ENCODE measurements around the gene BTBD9. TPM values are rescaled to one million over a fixed set of nuclear protein-coding genes. Genes with fewer than 3 reads are reported as not detected.

BTBD9 gene
- total RNA-seq, 4 donors from 2014 or later: 10.6 to 16.6 (median 15.1) TPM

DNA sequence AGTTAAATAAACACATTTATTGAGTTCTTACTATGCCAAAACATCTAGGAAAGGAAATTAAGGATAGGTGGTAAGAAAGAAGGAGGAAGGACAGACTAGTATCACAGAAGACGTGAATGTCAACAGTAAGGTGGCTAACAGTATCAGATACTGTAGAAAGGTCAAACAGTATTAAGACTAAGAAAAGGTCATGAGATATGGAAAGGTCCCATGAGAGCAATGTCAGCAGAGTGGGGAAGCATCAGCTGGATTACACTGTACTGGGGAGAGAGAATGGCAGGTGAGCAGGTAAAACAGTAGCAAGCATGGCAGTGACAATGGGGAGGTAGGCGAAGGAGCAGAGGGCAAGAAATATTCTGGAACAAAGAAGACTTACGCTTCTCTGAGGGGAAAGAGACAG, 45.2 kb upstream of the BTBD9 start:
- no peak for DNase-seq (ENCODE audit: low spot score in 2 of 2)
- 97 to 98% methylated on average over 3 of the region's 3 CpGs for WGBS, 2 donors
- intact Hi-C loops (cut with DNase I; ENCODE audit: low total_unique reads): no loop called here
- no peak for TF ChIP-seq POLR2A (IDR thresholded peaks at IDR 0.05)
- TF ChIP-seq, protein P1, sequence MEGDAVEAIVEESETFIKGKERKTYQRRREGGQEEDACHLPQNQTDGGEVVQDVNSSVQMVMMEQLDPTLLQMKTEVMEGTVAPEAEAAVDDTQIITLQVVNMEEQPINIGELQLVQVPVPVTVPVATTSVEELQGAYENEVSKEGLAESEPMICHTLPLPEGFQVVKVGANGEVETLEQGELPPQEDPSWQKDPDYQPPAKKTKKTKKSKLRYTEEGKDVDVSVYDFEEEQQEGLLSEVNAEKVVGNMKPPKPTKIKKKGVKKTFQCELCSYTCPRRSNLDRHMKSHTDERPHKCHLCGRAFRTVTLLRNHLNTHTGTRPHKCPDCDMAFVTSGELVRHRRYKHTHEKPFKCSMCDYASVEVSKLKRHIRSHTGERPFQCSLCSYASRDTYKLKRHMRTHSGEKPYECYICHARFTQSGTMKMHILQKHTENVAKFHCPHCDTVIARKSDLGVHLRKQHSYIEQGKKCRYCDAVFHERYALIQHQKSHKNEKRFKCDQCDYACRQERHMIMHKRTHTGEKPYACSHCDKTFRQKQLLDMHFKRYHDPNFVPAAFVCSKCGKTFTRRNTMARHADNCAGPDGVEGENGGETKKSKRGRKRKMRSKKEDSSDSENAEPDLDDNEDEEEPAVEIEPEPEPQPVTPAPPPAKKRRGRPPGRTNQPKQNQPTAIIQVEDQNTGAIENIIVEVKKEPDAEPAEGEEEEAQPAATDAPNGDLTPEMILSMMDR (IDR thresholded peaks at IDR 0.05): no peak
- H3K4me3 ChIP-seq (ENCODE audit: low read depth, poor library complexity, severe bottlenecking): no peak overlapping the region

DNA sequence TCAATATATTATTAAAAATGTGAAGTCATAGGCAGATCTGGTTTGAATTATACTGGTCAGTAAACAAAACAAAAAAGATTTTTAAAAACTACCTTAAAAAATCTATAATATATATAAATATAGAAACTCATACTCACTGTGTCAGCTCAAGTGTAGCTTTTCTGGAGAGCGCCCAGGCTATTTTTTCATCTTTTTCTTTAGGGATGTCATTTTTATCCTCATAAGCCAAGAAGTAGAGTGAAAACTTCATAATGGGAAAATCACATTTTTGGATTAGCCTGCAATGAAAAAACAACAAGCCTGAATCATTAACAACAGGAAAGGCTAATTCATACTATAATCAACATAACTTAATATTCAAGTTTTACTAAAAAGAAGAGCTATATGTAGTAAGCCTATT, 44.5 kb upstream of the BTBD9 start:
- WGBS, 2 donors: 89 to 96% methylated on average over 1 of the region's 1 CpG
- TF ChIP-seq POLR2A (IDR thresholded peaks at IDR 0.05): no peak
- TF ChIP-seq, protein P1 (IDR thresholded peaks at IDR 0.05): no peak
- H3K4me3 ChIP-seq (ENCODE audit: low read depth, poor library complexity, severe bottlenecking): no peak overlapping the region
- DNase-seq (ENCODE audit: low spot score in 2 of 2): no peak
- intact Hi-C loops (cut with DNase I; ENCODE audit: low total_unique reads): no loop called here

DNA sequence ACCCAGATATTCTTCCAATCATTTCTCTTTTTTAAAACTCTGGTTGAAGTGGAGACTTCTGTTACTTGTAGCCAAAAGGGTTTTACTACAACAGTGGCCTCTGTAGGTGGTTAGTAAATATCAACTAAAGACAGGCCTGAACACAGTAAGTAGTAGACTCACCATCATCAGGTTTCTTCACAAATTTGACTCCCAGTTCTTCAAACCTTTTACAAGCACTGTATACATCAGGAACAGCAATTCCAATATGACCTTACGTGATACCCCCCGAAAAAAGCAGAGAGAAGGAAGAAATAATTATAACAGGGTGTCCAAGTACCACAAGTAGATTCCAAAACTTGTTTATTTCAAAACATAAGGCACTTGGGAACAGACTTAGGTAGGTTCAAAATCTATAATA, 42.1 kb upstream of the BTBD9 start:
- TF ChIP-seq, protein P1 (IDR thresholded peaks at IDR 0.05): no peak
- DNase-seq (ENCODE audit: low spot score in 2 of 2): no peak
- intact Hi-C loops (cut with DNase I; ENCODE audit: low total_unique reads): no loop called here
- H3K4me3 ChIP-seq (ENCODE audit: low read depth, poor library complexity, severe bottlenecking): no peak overlapping the region
- WGBS, 2 donors: 97 to 98% methylated on average over 2 of the region's 2 CpGs

DNA sequence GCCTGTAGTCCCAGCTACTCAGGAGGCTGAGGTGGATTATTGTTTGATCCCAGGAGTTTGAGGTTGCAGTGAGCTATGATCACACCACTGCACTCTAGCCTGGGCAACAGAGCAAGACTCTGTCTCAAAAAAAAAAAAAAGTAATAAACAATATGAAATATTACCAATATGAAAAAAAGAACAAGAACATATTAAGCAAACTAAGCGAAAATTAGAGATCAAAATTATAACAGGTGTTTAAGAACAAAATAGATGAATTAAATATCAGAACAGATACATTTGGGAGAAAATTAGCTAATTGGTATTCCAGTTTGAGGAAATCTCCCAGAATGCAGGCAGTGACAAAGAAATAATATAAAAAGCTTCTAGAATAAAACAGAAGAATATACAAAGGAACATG, 39.9 kb upstream of the BTBD9 start:
- WGBS, 2 donors: 100% methylated on average over 1 of the region's 1 CpG
- DNase-seq (ENCODE audit: low spot score in 2 of 2): no peak
- intact Hi-C loops (cut with DNase I; ENCODE audit: low total_unique reads): no loop called here
- H3K4me3 ChIP-seq (ENCODE audit: low read depth, poor library complexity, severe bottlenecking): no peak overlapping the region
- TF ChIP-seq, protein P1 (IDR thresholded peaks at IDR 0.05): no peak
- no peak for TF ChIP-seq POLR2A (IDR thresholded peaks at IDR 0.05)

DNA sequence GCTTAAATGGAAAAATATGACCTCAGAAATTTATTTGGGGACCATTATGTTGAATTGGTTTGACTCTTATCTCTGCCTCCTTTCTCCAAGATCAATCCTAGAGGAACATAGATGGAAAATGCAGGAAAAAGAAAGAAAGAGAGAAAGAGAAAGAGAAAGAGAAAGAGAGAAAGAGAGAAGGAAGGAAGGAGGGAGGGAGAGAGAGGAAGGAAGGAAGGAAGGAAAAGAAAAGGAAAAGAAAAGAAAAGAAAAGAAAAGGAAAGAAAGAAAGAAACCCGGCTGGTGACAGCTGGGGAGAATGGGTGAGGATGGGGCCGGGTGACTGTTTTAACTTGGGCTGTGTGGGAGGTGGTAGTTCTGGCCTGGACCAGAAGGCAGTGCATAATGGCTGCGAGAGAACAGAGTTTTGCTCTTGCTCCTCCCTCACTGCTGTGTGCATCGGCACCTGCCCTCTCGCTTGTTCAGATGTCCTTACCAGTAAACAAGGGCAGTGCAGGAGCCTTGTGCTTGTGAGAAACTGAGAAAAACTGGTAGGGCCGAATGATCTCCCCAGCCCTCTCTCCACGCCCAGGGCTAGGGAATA, 38.5 kb upstream of the BTBD9 start:
- H3K4me3 ChIP-seq (ENCODE audit: low read depth, poor library complexity, severe bottlenecking): no peak overlapping the region

More for the DNA sequence above, 38.5 kb upstream of the BTBD9 start:
- no peak for DNase-seq (ENCODE audit: low spot score in 2 of 2)
- intact Hi-C loops (cut with DNase I; ENCODE audit: low total_unique reads): no loop called here
- TF ChIP-seq, protein P1 (IDR thresholded peaks at IDR 0.05): no peak
- no peak for TF ChIP-seq POLR2A (IDR thresholded peaks at IDR 0.05)
- WGBS, 2 donors: 88 to 89% methylated on average over 7 of the region's 7 CpGs

Measured in lower leg skin (tissue), 4 donors.